Stimulated activated CD8-positive, alpha-beta memory T cell treated with anti-CD3 and anti-CD28 coated beads, Interleukin-7, amount 100 ng/mL, for 1 hour (primary cell): ENCODE measurements around the gene ACSS2.
"Not testable (repeated sequence)": the region's sequence is repeated elsewhere in the genome, so short reads cannot be mapped to it uniquely, and the experiment has no call there.

Experiments
- DNase-seq, 2 donors: peaks; one replicate each; pipeline ENCODE4 v3.0.0-alpha.2; 2020; ENCODE audit warnings: low read depth in 2 of 2

ACSS2 gene

DNA sequence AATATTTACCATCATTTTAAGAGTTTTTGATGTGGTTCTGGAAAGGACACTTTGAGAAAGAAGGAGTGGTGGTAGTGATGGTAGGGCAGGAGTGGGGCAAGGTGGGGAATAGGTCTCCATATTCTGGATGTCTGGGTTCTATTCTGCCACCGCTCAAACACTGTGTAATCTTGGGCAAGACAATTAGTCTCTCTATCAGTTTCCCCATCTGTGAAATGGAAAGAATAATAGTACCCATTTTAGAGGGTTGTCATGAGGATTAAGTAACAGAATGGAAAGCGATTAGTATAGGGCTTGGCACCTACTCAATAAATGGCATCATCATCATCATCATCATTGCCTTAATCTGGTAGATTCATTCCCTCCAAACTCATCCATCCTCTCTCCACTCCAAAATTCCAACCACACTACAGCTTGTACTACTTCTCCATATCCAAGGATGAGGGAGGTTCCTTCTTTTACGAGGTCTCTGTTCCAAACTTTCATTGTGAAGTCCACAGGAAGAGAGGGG, 2.8 kb upstream of the ACSS2 start:
- DNase-seq = no peak

DNA sequence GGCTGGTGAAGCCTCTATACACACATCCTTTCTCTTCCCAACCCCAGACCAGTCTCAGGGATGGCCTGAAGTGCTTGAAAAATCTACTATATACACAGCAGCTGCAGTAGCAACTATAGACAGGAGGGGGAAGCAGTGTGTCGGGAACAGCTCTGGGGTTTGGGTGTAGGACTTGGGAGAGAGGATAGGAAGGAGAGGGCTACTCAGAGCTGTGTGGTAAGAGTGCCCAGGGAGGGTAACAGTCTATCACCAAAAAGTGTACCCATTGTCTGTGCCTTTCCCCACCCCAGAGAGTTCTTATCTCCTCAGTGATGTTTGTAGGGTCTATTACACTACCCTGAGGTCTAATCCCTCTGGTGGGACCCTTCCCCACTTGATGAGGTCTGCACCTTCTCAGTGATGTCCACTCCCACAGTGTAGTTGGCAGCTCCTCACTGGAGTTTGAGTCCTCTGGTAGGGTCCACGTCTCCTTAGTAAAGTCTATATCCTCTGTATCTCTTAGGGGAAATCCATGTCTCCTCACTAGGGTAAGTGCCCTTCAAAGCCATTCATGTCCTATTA, 2.2 kb upstream of the ACSS2 start:
- no peak for DNase-seq

DNA sequence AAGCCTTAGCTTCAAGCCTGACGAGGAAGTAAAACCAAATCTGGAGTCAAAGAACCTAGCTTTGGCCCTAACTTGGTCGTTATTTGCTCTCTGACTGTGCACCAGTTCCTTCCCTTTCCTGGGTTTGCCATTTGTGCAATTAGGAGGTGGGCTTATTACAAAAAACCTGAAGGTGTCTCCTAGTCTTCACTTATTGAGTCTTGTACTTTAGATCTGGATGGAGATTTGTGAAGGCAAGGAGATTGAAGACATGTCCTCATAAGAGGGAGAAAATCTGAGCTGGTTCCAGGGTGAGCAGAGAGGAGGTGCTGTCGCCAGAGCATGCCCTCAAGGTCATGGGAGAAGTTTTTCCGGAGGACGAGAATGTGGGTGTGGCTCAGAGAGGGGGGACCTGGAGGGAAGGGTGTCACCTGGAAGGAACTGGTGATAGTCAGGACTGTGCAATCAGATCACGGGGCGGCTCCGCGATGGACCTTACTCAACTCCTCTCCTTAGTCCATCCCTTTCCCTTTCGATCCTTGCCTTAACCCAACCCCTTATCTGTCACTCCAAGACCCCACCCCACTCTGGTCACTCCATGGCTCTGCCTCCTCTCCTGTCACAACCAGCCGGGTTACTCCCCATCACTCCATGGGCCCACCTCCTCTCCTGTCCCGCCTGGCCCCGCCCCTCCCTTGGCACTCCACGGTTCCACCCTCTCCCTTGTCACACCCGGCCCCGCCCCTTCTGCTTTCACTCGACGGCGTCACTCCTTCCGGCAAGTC, 588 bp upstream of the ACSS2 start:
- DNase-seq = no peak

DNA sequence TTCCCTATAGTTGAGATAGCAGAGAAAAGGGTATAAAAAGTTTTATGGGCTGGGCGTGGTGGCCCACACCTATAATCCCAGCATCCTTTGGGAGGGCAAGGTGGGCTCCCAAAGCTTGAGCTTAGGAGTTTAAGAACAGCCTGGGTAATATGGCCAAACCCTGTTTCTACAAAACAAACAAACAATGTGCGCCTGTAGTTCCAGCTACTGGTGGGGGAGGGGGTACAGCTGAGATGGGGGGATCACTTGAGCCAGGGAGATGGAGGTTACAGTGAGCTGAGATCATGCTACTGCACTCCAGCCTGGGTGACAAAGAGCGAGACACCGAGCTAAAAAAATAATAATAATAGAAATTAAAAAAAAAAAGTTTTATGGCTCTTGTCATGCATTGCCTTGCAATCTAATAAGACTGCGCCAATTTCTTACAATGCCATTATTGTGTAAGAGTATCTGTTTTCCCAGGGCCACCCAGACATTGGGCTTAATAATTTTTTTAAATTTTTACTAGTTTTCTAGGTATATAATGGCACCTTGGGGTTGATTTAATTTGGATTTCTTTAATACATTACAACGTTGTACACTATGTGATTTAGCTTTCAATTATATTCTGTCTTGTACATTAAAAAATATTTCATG, 3.9 kb downstream of the ACSS2 start:
- DNase-seq = no peak

DNA sequence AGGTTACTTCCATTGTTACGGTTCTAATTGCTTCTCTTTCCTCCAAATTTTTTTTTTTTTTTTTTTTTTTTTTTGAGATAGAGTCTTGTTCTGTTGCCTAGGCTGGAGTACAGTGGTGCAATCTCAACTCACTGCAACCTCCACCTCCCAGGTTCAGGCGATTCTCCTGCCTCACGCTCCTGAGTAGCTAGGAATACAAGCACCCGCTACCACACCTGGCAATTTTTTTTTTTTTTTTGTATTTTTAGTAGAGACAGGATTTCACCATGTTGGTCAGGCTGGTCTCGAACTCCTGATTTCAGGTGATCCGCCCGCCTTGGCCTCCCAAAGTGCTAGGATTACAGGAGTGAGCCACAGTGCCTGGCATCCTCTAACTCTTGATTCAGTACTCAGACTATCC, 4.6 kb downstream of the ACSS2 start:
- DNase-seq = not testable (repeated sequence)

DNA sequence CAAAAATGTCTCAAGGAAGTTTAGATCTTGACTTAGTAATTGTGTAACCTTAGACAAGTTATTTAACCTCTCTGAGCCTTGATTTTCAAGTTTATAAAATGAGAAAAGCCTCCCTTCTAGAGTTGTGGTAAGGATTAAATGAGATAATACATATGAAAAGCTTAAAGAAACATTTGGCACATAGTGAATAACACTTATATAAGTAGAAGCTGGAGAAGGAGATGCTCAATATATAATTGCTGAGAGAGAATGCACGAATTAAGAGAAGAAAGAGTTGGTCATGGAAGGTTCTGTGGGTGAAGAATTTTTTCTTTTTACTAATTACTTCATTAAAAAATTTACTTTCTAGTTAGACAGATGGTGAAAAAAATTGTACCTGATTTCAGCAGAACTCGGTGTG, 5.3 kb downstream of the ACSS2 start:
- no peak for DNase-seq

DNA sequence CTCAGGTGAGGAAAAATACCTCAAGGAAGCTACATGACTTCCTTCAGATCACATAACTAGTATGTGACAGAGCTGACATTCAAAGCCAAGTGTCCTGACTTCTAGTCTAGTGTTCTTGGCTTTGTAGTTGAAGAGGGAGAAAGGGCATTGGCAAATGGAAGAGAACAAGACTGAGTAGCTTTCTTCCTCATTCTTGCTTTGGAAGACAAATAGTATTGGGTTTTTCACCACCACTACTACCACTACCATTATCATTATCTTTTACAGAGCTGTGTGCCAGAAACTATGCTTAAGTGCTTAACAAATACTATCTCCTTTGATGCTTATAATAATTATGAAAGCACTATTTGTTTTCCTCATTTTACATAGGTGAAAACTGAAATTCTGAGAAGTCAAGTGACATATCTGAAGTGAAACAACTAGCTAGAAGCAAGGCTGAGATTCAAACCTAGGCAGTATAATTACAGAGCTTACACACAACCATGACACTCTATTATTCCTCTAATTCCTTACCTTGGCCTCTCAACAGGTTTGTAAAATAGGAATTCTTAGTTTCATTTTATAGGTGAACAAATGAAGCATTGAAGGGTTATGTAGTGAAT, 6.8 kb downstream of the ACSS2 start:
- DNase-seq = no peak

DNA sequence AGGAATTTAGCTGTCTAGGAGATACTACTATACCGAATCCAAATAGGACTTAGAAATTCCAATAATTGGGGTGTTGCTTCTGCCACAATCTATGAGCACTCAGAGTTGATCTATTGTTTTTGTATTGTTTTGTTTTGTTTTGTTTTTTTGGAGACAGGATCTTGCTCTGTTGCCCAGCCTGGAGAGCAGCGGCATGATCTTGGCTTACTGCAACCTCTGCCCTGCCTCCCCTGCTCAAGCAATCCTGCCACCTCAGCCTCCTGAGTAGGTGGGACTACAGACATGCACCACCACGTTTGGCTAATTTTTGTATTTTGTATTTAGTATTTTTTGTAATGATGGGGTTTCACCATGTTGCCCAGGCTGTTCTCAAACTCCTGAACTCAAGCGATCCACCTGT, 7.4 kb downstream of the ACSS2 start:
- no peak for DNase-seq

DNA sequence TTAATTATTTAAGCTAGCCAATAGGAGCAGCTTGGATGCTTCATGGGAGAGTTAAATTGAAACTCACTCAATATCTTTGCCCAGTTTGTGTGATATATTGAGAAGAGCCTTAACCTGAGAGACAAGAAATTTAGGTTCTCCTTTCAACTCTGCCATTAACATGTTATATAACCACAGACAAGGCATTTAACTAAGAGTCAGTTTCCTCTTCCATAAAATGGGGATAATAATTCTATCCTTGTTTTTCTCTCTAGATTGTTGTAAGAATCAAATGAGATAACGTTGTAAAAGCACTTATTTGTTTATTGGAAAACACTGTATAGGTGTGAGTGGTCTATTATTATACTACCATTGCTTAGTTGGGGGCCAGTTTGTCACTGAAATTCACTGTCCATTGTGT, 7.8 kb downstream of the ACSS2 start:
- DNase-seq = no peak

DNA sequence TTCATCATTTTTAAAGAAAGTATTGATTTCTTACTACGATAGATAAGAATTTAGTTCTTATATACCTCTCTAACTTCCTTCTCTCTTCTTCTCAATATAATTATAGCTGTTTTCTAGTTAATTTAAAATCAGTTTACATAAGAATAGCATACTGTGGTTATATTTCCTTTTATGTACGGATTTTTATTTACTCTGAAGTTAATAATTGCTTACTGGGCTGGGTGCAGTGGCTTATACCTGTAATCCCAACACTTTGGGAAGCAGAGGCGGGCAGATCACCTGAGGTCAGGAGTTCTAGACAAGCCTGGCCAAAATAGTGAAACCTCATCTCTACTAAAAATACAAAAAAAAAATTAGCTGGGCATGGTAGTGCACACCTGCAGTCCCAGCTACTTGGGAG, 9.7 kb downstream of the ACSS2 start:
- no peak for DNase-seq

DNA sequence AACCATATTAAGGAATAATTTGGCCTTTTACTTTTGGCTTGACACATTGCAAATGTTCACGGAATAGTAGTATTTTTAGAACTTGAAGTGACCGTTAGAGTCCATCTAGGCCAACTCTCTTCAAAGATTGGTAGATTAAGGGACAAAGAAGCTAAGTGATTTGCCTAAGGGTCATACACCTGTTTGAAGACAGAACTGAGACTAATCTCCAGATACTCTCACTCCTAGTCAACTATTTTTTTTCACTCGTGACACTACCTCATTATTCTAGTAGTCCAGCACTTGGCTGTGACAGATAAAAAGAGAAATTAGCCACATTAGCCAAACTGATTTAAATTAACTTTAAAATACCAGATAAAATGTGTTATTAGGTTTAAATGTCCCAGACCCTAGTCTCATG, 10.6 kb downstream of the ACSS2 start:
- DNase-seq = no peak

DNA sequence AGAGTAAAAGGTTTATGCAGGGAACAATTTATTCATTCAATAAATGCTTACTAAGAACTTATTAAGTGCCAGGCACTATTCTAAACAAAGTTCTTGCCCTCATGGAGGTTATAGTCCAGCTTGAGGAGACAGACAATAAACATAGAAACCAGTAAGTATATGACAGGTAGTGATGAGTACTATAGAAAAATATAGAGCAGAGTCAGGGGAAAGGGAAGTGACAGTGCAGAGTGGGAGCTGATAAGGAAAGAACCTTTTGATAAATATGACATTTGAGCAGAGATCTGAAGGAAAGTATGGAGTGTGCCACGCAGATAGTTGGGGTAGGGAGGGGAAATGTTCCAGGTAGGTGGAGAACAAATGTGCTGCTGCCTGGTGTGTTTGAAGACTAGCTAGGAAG, 12.1 kb downstream of the ACSS2 start:
- no peak for DNase-seq

DNA sequence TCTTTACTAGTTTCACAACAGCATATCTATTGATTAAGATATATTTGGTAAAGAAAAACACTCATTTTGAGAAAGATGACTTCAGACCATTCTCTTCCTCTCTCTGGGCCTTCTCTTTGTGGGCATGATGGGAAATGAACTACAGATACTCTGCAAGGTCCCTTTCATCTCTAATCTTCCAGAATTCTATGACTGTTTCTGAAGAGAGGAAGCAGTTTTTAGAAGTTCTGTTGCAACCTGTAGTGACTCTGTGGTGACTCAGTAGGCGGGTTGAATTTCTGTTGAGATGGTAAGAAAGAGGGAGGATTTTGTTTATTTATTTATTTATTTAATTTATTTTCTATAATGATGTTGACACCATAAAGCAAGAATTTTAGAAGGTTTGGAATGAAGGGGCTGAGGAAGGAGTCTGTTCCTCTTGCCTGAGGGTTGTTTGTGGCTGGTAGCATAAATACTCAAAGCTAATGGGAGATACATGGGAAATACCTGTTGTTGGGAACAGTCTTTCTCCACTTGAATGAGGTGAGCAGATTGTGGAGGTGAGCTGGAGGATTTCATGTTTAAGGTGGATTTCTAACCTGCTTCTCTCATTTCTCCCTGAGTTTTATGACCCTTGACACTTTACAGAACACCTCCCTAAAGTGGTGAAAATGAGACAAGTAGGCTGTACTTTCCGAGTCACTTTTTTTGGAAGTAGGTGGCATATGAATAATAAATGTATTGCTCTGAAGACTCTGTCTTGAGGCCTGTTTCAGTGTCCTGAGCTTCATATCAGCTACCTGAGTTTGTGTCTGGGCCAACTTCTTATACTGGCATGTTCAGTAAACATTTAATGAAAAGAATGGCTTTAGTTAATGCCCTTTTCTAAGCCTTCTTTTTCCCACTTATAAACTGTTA, 15.0 kb downstream of the ACSS2 start:
- DNase-seq = no peak

DNA sequence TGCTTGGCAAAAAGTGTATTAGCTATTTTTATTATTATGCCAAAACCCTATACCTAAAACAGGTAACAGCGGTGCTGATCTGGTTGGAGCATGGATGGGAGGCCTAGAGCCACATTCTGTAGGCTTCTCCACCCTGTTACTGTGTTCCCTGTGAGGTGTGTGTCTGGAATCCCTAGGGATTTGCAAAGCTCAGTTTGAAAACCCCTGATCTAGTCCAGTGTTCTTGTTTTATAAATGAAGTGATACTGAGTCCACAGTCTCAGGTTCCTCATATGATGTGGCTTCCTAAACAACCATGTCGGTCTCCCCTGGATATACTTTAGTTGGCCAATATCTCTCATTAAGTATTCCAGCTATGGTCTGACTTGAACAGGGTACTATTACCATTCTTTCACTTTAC, 16.3 kb downstream of the ACSS2 start:
- no peak for DNase-seq

DNA sequence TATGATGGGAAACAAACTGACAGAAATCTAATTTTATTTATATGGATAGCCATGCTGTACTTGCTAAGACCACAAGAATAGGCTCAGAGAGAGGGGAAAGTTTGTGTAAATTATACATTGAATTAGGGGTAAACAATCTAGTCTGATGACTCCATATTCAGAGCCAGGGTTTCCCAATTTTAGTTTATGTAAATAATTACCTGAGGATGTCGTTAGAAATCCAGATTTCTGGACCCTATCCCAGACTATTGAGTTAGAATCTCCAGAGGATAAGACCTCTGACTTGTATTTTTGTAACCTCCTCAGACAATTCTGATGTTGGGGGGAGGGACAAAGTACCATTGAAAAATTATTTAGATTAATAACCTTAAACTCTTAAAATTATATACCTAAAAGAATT, 18.3 kb downstream of the ACSS2 start:
- DNase-seq = no peak

DNA sequence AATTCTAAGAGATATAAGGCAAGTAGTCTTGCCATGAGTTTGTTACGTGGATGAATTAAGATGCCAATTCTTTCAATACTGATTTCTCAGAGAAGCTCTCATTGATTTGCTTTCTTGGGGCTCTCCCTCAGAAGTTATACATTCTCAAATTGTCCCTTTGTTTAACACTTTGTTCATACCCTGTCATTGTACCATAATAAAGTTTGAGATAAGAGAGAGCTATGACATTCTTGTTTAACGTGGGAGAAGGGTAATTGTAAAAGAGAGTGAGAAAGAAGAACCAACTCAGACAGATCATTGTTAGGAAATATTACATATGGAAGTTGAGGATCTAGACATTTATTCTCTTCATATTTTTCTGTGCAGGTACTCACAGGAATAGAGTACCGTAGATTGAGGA, 19.1 kb downstream of the ACSS2 start:
- no peak for DNase-seq

DNA sequence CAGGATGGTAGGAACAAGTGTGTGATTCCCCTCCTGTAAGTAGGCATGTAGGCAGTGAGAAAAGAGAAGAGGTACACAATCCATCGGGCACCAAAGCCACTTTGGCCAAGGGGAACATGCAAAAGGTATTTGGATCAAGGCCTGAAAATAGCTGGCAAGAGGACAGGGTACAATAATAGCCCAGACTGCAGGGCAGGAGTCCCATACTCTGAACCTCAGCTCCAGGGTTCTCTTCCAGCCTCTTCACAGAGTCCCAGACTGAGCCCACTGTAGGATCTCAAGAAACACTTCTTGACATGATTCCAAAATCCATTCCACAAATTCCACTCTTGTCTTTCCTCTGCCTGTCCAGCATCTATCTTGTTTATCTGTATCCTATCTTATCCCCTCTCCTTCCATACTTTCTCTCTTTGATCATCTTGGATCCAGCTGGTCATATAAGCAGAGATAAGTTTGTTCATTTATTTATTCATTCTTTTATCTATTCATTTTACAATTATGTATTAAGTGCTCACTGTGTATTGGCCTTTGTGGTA, 19.7 kb downstream of the ACSS2 start:
- DNase-seq = no peak

DNA sequence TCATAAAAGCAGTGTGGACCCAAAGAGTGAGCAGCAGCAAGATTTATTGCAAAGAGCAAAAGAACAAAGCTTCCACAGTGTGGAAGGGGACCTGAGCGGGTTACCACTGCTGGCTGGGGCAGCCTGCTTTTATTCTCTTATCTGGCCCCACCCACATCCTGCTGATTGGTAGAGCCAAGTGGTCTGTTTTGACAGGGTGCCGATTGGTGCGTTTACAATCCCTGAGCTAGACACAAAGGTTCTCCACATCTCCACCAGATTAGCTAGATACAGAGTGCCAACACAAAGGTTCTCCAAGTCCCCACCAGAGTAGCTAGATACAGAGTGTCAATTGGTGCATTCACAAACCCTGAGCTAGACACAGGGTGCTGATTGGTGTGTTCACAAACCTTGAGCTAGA, 21.7 kb downstream of the ACSS2 start:
- DNase-seq = not testable (repeated sequence)

DNA sequence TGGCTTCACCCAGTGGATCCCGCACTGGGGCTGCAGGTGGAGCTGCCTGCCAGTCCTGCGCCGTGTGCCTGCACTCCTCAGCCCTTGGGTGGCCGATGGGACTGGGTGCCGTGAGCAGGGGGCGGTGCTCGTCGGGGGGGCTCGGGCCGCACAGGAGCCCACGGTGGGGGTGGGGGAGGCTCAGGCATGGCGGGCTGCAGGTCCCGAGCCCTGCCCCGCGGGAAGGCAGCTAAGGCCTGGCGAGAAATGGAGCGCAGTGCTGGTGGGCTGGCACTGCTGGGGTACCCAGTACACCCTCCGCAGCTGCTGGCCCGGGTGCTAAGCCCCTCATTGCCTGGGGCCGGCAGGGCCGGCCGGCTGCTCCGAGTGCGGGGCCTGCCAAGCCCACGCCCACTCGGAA, 22.3 kb downstream of the ACSS2 start:
- DNase-seq = not testable (repeated sequence)

DNA sequence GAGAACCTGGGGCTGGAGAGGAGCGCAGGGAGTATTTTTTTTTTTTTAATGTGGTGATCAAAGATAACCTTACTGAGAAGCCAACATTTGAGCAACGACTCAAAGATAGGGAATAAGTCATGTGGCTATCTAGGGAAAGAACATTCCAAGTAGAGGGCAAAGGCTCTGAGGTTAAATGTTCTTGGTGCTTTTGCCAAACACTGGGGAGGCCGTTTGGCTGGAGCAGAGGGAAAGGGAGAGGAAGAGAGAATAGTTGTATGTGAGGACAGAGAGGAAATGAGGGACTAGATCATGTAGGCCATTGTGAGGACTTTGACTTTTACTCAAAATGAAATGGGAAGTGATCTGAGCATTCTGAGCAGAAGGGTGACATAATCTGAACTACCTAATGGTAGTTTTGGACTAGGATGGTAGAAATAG, 27.8 kb downstream of the ACSS2 start:
- DNase-seq = no peak
